Activated gamma-delta T cell (primary cell): ENCODE results near the gene SDK2.

ENCODE experiments used
- DNase-seq: peaks from one replicate; lab custom pipeline; 2025; lab: John Stamatoyannopoulos, UW

SDK2 gene

DNA sequence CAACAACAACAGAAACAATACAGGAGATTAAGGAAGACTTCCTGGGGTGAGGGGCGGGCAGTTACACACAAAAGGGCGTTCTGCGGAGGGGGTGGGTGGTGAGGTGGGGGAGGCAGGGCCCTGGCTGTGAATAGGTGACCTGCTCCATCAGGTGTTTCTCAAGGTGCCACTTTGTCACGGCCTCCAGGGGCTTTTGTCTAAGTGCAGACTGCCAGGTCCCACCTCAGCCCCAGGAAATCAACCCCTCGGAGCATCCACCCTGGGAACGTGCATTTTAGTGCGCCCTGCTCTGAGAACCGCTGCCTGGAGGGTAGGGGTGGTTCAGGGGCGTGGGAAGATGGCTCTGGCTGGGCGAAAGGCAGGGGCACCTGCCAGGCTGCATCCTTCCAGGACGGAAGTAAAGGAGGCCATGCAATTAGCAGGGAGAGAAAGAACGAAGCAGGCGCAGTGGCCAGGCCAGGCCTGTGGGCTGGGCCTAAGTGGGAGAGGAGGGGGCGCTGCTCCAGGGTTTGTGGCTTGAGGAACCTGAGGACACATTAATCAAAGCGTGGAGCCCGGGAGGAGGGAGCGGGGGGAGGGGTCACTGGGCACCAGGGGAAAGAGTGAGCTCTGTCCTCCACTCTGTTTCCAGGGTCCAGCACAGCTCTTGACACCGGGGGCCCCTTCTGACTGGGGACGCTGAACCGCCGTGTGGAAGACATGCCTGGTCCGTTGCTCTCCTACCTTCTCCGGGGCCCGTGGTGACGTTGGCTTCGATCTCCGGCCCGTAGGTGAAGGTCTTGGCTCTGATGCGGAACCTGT is 283.1 kb downstream of the SDK2 start:
- DNase-seq: no peak

DNA sequence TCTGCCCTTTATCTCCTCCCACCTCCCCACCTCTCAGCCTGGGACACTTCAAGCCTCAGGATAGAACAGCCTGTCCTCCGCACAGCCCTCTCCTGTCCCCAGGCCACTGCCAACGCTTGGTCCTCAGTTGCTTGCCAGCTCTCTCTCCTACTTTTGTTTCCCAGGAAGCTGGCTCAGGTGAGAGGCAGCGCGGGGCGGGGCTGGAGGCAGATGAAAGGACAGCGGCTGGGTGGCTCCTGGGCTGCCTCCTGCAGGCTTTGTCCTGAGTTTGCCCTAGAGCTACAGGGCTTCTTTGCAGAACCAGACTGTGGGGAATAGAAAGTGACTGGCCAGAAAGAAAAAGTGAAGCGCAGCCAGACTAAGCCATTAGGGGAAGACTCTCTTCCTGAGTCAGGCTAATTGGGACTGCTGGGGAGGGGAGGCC is 284.2 kb downstream of the SDK2 start:
- DNase-seq: no peak

DNA sequence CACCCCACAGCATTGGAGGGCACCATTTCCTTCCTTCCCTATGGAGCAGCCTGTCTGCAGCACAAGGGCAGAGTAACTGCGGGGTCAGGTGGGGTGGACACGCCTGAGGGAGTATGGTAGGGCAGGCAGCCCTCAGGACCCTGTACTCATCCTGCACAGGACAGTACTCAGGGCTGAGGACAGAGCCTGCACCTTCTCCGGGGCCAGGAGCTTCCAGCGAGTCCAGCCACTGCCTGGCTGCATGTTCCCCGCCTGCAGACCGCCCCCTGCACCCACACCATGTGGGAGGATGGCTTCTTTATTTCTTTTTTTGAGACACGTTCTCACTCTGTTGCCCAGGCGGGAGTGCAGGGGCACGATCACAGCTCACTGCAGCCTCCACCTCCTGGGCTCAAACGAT is 284.9 kb downstream of the SDK2 start:
- no peak for DNase-seq

DNA sequence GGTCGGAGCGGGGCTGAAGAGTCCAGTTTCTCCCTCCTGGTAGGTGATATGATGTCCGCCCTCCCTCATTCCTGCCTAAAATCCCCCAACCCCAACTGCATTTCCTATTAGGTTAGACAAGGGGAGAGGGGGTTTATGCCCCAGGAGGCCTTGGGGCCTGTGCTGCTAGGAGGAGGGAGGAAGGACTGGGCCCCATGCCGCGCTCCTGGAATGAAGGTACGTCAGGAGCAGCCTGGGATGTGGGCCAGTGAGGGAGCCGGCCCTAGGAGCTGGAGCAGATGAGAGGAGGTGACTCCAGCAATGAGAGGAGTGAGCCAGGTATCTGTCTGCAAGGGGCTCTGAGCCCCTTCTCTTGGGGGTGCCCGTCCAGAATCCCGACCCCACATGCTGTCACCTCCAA is 285.6 kb downstream of the SDK2 start:
- no peak for DNase-seq

DNA sequence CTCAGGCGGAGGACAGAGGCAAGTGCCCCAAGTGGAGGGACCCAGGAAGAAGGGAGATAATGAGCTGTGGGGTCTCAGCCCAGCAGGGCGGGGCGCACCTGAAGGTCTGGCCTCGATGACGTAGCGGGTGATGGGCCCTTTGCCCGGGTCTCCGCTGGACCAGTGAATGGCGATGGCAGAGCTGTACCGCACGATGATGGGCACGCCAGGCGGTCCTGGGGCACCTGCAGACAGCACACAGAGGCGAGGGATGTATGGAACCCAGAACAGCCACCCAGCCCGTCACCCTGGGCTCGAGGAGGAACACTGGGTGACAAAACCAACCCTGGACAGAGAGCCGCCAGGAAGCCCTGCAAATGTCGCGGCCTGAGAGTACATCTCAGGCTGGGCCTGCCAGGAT is 286.3 kb downstream of the SDK2 start:
- no peak for DNase-seq

DNA sequence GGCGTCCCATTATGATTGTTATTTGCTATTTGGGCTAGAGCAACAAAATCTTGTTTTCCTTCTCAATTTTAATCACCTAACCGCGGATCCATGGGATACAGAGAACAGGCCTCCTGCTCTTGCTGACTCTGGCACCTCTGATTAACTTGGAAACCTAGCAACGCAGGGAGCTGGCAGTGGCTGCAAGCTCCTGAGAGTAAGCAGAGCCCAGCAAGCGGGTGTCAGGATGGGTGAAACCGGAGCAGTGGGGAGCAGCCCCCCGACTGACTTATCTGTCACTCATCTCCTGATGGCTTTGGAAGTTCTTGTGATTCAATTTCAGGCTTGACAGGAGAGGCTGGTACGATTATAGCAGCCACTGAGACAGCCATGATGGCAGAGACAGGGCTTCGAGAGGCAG is 286.9 kb downstream of the SDK2 start:
- no peak for DNase-seq

DNA sequence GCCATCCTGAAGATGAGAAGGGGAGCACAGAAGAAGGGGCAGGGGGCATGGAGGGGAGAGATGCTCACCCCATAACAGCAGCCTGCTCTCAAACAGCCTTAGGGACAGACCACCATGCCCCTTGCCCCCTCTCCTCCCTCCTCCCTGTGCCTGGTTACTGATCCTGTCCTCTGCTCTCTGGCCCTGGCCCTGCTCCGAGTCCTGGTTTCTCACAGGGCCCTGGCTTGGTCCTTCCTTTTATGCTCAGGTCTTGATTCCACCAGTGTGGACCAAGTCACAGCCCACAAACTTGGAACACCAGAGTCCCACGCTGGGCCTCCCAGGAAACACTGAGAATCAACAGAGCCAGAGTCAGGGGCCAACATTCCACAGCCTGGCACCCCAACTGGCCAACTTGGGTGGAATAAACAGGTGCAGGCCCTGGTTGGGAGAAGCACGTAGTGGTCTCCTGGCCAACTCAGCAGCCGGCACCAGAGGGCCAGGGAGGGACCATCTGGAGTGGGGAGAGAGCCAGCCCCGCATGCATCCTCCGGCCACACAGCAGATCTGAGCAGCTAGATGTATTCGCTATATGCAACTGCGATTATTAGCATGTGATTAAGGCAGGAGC is 287.6 kb downstream of the SDK2 start:
- no peak for DNase-seq

DNA sequence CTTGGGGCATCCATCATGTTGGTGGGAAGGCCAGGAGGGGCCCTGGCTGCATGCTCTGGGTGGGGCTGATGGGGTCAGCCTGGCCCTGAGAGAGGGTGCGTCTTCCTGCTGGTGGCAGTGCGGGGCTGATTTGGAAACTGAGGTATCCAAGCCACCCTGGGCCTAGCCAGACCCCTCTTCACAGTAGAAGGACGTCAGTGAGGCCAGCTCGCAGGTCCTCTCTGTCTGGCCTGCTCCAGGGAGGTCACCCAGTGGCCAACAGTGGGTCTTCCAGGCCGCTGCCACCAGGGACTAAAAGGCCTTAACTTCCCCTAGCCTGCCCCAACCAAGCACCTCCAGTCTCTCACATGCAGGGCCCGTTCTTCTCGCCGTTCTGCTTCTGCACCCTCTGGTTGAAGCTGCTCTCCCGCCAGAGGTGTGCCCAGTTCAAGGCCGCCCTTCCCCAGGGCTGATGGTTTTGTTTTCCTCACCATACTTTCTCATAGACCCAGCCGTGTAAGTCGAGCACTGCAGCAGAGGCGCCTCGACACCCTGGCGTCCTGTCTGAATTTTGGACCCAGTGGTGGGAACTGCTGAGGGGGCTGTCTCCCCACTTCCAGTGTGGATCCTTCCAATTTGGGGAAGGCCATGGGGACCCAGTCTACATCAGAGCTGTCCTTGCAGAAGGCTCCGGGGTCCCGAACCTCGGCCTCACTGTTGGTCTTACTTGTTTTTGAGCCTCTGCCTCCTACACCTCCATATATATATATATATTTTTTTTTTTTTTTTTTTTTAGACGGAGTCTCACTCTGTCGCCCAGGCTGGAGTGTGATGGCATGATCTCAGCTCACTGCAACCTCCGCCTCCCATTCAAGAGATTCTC is 289.6 kb downstream of the SDK2 start:
- DNase-seq: no peak

DNA sequence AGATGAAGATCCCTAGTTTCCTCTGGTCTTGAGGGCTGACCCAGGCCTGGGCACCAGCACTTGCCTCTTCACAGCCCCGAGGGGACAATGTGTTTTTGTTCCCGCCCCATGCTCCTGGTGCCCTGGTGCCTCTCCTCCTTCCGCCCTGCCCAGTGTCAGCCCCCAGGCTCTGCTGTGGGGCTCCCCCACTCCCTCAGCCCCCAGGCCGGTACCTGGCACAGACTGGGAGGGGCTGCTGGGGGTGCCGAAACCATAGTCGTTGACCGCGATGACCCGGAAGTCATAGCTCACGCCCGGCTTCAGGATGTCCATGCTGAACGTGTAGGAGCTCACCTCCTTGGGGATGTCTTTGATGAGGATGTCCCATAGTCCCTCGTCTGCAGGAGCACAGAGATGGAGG is 292.0 kb downstream of the SDK2 start:
- no peak for DNase-seq

DNA sequence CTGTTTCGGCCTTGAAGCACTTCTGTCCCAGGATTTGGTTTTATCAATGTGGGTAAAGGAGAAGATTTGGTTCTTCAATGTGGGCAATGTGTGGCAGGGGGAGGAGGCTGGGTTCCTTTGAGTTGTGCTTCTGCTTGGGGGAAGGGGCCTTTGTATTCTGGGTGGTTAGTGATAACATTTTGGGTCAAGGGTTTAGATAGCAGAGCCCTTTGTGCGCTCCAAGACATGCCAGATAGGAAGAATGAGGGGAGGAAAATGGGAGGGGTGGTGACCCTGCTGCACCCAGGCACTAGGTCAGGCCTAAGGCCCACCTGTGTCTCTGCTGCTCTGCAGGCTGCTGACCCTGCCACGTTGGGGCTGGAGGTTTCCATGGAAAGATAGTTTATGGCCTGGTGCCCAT is 292.5 kb downstream of the SDK2 start:
- DNase-seq: no peak

DNA sequence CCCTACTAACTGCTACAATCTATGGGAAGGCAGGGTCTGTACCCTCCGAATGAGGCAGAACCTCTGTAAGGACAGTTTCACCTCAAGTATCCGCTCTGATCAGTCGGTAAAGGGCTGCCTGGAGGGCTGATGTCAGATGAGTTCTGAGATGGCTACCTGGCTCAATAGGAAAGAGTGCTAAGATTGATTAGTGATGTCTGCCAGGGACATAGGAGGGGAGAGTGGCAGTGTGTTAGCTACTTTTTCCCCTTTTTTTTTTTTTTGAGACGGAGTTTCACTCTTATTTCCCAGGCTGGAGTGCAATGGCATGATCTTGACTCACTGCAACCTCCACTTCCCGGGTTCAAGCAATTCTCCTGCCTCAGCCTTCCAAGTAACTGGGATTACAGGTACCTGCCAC is 293.4 kb downstream of the SDK2 start:
- no peak for DNase-seq

DNA sequence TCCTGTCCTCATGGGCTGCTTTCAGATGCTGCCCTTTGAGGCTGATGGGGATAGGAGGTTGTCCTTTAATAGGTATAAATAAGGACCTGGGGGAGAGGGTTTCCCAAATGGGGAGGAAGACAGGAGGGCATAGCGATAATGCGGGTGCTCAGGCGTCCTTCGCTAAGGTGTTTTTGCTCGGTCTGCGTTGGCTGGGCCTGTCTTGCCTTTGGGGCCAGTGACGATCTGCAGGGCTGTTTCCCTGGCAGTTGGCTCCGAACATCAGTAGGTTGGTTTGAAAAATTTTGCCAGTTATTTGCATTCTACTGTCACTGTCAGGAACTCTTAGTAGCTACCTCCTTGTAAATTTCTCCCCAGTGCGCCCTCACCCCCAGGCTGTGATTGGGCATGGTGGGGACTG is 294.6 kb downstream of the SDK2 start:
- DNase-seq: no peak

DNA sequence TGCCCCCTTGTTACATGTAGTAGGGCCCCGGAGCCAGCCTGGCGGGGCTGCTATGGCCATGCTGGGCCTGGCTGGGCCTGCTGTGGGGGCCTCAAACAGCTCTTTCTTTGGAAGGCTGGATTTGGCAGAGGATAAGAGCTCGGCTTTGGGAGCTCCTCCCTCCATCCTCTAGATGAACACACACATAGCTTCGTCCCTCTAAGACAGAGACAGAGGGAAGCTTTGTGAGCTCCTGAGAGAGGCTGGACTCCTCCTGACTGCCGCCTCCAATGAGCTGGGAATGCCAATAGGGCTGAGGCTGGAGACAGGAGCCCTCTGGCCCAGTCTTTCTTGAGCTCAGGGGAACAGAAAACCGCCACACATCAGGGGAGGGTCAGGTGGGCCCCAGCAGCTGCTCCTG is 295.1 kb downstream of the SDK2 start:
- DNase-seq: no peak

DNA sequence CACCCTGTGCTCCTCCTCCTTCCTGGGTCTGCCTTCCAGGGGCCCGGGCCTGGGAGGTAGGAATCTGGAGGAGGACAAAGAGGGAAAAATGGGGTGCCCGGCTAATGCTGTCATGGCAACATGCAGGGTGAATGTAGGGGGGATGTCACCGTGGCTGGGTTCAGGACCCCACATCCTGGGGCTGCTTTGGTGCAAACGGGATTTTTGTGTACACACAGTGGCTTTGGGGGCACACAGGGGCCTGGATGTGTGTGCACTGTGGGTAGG is 295.5 kb downstream of the SDK2 start:
- DNase-seq: no peak

DNA sequence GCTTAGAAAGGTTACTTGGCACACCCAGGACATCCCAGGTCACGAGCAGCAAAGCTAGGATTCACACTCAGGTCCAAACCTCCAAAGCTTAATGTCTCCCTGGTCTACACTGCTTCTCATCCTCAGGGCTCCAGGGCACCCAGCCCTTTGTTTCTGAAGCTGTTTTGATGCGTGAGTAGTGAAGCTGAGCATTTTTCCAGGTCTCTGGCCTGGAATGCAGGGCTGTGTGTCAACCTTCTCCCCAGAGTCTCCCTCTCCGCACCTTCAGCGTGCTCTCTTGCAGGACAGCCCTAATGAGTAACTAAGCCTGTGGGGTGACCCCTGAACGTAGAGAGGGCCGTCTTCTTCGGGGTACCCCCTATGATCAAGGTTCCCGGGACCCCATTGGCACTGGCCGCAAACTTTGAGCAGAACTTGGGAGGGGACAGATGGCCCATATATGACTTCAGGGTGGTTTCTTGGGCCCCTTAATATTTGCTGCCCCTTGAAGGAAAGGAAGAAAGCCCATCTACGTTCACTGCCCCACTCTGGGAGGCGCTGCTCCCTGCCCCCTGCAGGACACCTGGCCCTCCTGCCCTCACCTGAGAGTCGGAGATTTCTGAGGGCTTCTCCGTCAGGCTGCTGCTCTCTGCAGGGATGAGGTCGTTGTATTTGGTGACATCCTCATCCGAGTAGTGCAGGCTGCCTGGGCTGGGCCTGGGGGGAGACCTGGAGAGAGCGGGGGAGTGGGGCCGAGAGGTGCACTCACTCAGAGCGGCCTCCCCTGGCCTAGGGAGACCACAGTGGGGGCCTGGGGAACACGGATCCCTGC is 296.0 kb downstream of the SDK2 start:
- DNase-seq: no peak

DNA sequence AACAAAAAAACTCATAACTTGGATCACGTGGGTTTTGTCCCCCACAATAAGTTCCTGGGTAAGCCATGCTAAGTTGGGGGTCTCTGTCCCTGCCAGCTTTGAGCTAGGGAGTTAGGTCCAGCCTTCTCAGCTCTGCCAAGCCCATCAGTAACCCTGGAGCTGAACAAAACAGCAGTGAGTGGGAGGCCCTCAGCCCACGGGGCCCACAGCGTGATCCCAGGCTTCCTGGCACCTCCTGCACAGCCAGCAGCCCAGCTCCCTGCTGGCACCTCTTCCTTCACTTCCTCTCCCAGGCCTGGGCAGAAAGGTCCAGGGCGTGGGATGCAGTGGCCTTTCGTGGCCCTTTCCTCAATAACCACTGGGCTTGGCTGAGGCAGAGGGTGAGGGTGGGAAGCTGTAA is 296.9 kb downstream of the SDK2 start:
- no peak for DNase-seq

DNA sequence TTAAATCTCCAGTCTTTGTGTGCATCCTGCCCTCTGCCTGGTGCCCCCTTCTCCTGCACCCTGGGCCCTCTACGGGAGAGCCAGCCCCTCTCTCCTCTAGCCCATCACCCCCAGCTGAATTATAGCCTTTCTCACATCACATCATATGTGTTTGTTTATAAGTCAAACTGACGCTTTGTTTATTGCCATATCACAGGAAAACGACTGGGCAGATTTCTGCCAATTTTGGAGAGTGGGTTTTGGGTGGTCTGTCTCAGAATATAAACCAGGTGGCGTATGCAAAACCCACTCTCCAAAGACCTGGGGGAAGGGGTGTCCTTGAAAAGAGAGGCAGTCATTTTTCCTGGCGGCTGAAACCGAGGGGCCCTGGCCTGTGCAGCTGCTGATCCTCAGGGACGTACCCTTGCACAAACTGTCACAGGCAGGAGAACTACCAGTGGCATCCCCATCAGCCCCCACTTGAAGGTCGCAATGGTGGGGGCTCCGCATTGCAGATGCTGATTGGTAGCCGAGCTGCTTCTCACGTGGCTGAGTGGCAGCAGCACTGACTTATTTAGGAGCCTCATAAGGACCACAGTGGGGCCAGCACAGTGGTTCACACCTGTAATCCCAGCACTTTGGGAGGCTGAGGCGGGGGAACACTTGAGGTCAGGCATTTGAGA is 297.6 kb downstream of the SDK2 start:
- no peak for DNase-seq

DNA sequence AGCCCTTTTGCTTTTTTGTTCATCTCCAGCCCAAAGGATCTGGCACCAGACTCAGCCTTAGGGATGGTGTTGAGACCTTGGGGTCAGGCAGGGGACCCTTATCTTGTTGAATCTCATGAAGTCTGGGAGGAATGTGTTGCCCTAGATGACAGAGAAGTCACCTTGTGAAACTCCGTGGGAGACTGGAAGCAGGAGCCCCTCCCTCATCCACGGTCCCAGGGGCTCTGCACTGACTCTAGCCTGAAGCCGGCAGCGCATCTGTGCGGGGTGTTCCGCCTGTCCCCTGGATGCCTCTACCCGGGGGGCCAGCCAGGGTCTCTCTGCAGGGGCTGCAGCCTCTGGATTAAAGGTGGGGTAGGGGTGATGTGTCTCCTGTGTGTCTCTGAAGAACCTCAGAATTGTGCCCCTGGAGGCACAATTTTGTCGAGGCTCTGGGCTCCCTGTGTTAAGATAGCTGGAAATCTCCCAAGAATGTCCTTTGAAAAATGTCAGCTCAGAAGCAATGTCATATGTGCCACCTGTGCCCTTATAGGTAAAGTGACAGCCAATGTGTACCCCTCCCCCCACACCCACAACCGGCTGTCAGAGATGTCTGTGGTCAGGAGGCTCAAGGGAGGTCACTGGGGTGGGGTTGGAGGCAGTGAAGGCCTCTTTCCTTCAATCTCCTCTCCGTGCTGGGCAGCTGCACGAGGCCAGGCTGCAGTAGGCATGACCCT is 300.3 kb downstream of the SDK2 start:
- DNase-seq: no peak

DNA sequence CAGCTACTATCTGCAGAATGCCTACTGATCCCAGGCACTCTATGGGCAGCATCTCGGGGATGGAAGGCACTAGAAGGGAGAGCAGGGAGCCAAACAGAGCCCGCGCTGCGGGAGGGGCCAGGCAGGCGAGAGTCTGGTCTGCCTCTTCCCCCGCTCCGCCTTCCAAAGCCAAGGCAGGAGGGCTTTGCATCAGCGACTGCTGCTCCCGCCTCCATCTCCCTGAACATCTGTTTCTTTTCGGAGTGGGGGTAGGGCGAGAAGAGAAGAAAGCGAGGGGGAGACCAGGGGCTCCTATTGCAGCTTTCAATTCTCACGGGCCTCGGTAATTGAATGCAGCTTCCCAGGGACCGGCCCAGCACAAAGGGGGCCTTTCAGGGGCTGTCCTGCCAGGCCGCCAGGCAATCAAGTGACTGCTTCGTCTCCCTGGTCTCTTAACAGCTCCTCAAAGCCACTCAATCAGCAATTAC is 301.0 kb downstream of the SDK2 start:
- no peak for DNase-seq

DNA sequence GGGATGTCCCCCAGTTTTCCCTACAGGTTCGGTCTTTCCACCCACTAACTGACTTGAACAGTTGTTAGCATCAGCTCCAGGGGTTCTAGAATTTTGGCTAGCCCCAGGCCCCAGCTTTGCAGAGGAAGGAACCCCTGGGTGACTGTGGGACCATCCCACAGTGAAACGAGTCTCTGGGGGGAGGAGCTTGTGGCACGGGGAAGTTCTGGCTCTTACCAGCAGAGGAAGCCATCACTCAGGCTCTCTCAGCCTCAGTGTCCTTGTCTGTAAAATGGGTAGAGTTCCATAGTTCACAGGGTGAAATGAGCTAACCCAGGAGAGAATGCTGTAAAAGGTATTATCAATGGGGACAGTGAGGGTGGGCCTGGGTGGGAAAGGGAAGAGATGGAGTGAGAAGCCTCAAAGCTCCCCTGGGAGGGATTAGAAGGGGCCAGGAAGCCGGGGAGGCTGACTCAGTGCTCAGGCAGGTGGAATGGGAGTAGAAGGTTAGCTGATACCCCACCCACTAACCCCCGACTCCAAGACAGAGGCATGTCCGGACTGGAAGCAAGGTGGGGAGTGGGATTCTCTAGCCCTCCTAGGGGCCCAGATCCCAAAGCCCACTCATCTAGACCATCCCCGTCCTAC is 301.6 kb downstream of the SDK2 start:
- DNase-seq: no peak
